Neural cell (in vitro differentiated cells): ENCODE results near the gene COTL1.
"Not testable (repeated sequence)": the region's sequence is repeated elsewhere in the genome, so short reads cannot be mapped to it uniquely, and the experiment has no call there.

Experiments
- EZH2 ChIP-seq: fragments of 200-600, 300-800 bp; shearing (Covaris generic), sonication (generic); IDR thresholded peaks from 2 replicates; pipeline ENCODE4 v1.6.1; 2014; ENCODE audit warnings: antibody characterized with exemption, low read length, borderline replicate concordance, mild to moderate bottlenecking; ENCODE audit not compliant: insufficient read depth, poor library complexity, severe bottlenecking
- POLR2AphosphoS5 ChIP-seq: IDR thresholded peaks from 2 replicates; pipeline ENCODE4 v1.6.1; 2012
- SMC3 ChIP-seq: fragments of 450-650 bp; conservative IDR thresholded peaks from 2 replicates; pipeline ENCODE4 v1.6.1; 2014; ENCODE audit warnings: antibody characterized with exemption, mild to moderate bottlenecking, moderate library complexity; ENCODE audit not compliant: poor library complexity
- TF ChIP-seq, protein P1 (sequence below): fragments of 450-650 bp; IDR thresholded peaks from 2 replicates; pipeline ENCODE4 v1.5.1; 2014; ENCODE audit warnings: antibody characterized with exemption, mild to moderate bottlenecking, moderate library complexity; ENCODE audit not compliant: poor library complexity, severe bottlenecking

- TF ChIP-seq, protein P1, sequence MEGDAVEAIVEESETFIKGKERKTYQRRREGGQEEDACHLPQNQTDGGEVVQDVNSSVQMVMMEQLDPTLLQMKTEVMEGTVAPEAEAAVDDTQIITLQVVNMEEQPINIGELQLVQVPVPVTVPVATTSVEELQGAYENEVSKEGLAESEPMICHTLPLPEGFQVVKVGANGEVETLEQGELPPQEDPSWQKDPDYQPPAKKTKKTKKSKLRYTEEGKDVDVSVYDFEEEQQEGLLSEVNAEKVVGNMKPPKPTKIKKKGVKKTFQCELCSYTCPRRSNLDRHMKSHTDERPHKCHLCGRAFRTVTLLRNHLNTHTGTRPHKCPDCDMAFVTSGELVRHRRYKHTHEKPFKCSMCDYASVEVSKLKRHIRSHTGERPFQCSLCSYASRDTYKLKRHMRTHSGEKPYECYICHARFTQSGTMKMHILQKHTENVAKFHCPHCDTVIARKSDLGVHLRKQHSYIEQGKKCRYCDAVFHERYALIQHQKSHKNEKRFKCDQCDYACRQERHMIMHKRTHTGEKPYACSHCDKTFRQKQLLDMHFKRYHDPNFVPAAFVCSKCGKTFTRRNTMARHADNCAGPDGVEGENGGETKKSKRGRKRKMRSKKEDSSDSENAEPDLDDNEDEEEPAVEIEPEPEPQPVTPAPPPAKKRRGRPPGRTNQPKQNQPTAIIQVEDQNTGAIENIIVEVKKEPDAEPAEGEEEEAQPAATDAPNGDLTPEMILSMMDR: not testable (repeated sequence)
- not testable (repeated sequence) for TF ChIP-seq EZH2, POLR2AphosphoS5, SMC3
Observed at GRCh38 chr16:84558850-84559249, 59.0 kb downstream of the COTL1 start.
